Neuronal stem cell (in vitro differentiated cells): ENCODE measurements around the gene FLII. TPM values are rescaled to one million over a fixed set of nuclear protein-coding genes. Genes with fewer than 3 reads are reported as not detected.
"Not testable (repeated sequence)": the region's sequence is repeated elsewhere in the genome, so short reads cannot be mapped to it uniquely, and the experiment has no call there.

Experiments
- DNase-seq: peaks from one replicate; pipeline ENCODE4 v3.0.0-alpha.2; 2013; ENCODE audit warnings: low spot score
- H2AFZ ChIP-seq: one replicate; pipeline ENCODE4 v1.6.1; 2013; ENCODE audit warnings: mild to moderate bottlenecking, low read length, inconsistent platforms
- H2AK5ac ChIP-seq: 2 replicates; pipeline ENCODE4 v1.6.1; 2013; ENCODE audit warnings: low read depth, mild to moderate bottlenecking, inconsistent platforms, low read length, moderate library complexity, mixed read lengths
- H2BK120ac ChIP-seq: 2 replicates; pipeline ENCODE4 v1.6.1; 2013; ENCODE audit warnings: low read depth, mild to moderate bottlenecking, inconsistent platforms, low read length, moderate library complexity, mixed read lengths
- H2BK12ac ChIP-seq: one replicate; pipeline ENCODE4 v1.6.1; 2013; ENCODE audit warnings: low read length, inconsistent platforms
- H2BK15ac ChIP-seq: 2 replicates; pipeline ENCODE4 v1.6.1; 2013; ENCODE audit warnings: mild to moderate bottlenecking, low read length, inconsistent platforms, mixed read lengths
- H2BK5ac ChIP-seq: one replicate; pipeline ENCODE4 v1.6.1; 2013; ENCODE audit warnings: inconsistent platforms, mild to moderate bottlenecking, low read length, moderate library complexity
- H3K14ac ChIP-seq: one replicate; pipeline ENCODE4 v1.6.1; 2013; ENCODE audit warnings: low read length, inconsistent platforms
- H3K18ac ChIP-seq: 2 replicates; pipeline ENCODE4 v1.6.1; 2013; ENCODE audit warnings: low read length, inconsistent platforms
- H3K23ac ChIP-seq: 2 replicates; pipeline ENCODE4 v1.6.1; 2013; ENCODE audit warnings: low read depth, mild to moderate bottlenecking, mixed read lengths, low read length, inconsistent platforms; ENCODE audit not compliant: poor library complexity
- H3K27ac ChIP-seq: replicated peaks from 3 replicates; pipeline ENCODE4 v1.5.1; 2013; ENCODE audit warnings: low read length, inconsistent platforms
- H3K27me3 ChIP-seq, 3 experiments: 2 replicates each; pipeline ENCODE4 v1.6.1; 2013; ENCODE audit warnings: low read length in 3 of 3, mild to moderate bottlenecking in 2 of 3, inconsistent platforms in 1 of 3, low read depth in 1 of 3, mixed read lengths in 1 of 3, moderate library complexity in 1 of 3; ENCODE audit not compliant: control insufficient read depth in 3 of 3, insufficient read depth in 3 of 3
- H3K36me3 ChIP-seq, 2 donors: replicated peaks in 1 of 2; 2 replicates each; pipeline ENCODE4 v1.6.1; 2013; ENCODE audit warnings: low read length in 2 of 2; ENCODE audit not compliant: control insufficient read depth in 2 of 2, insufficient read depth in 2 of 2
- H3K4ac ChIP-seq: 2 replicates; pipeline ENCODE4 v1.6.1; 2013; ENCODE audit warnings: inconsistent platforms, mild to moderate bottlenecking, low read length, moderate library complexity
- H3K4me1 ChIP-seq, 2 donors: 1 replicate in 1 of 2; 2 replicates in 1 of 2; pipeline ENCODE4 v1.6.1; 2013; ENCODE audit warnings: low read length in 2 of 2, low read depth in 1 of 2; ENCODE audit not compliant: control insufficient read depth in 2 of 2, insufficient read depth in 1 of 2
- H3K4me2 ChIP-seq: one replicate; pipeline ENCODE4 v1.6.1; 2013; ENCODE audit warnings: mild to moderate bottlenecking, low read length, inconsistent platforms; ENCODE audit not compliant: insufficient read depth, poor library complexity, severe bottlenecking
- H3K4me3 ChIP-seq, 2 donors: 2 replicates each; pipeline ENCODE4 v1.5.1; 2013; ENCODE audit warnings: low read length in 2 of 2, mild to moderate bottlenecking in 2 of 2, inconsistent platforms in 1 of 2, moderate library complexity in 1 of 2
- H3K79me1 ChIP-seq: one replicate; pipeline ENCODE4 v1.6.1; 2013; ENCODE audit warnings: low read depth, mild to moderate bottlenecking, inconsistent platforms, low read length, moderate library complexity
- H3K9ac ChIP-seq: one replicate; pipeline ENCODE4 v1.6.1; 2013; ENCODE audit warnings: mild to moderate bottlenecking, low read depth, low read length, inconsistent platforms; ENCODE audit not compliant: poor library complexity
- H3K9me3 ChIP-seq, 2 donors: replicated peaks in 1 of 2; 2 replicates each; pipeline versions ENCODE3 to v1.6.1; 2013; ENCODE audit warnings: low read length in 2 of 2, mild to moderate bottlenecking in 2 of 2, inconsistent platforms in 1 of 2, low read depth in 1 of 2, mixed read lengths in 1 of 2, moderate library complexity in 1 of 2; ENCODE audit not compliant: control insufficient read depth in 2 of 2, insufficient read depth in 1 of 2
- H4K8ac ChIP-seq: one replicate; pipeline ENCODE4 v1.6.1; 2013; ENCODE audit warnings: low read depth, mild to moderate bottlenecking, inconsistent platforms, low read length, moderate library complexity
- H4K91ac ChIP-seq: one replicate; pipeline ENCODE4 v1.6.1; 2013; ENCODE audit warnings: low read length, low read depth, mild to moderate bottlenecking, inconsistent platforms; ENCODE audit not compliant: poor library complexity
- WGBS, 2 donors: extraction: QIAGEN DNeasy Blood & Tissue Kit; methylation state at CpG; one replicate each; pipeline ENCODE4 v1.1.7; 2013; ENCODE audit warnings: missing lambda C conversion rate in 2 of 2, mixed read lengths in 1 of 2; ENCODE audit not compliant: insufficient read length in 2 of 2, insufficient replicate concordance in 1 of 2; ENCODE audit errors: extremely low coverage in 2 of 2; 5-methylcytosine and 5-hydroxymethylcytosine counted together
- polyA plus RNA-seq, 2 experiments: library from polyadenylated mRNA; stranded (reverse); fragments of 200-250 nt; gene quantifications; one replicate each; pipeline ENCODE4 v1.2.3, GENCODE V29; 2013

FLII gene
- 127 TPM for polyA plus RNA-seq (2013, experiment 1 of 2)
- 124 TPM for polyA plus RNA-seq (2013, experiment 2 of 2)

DNA sequence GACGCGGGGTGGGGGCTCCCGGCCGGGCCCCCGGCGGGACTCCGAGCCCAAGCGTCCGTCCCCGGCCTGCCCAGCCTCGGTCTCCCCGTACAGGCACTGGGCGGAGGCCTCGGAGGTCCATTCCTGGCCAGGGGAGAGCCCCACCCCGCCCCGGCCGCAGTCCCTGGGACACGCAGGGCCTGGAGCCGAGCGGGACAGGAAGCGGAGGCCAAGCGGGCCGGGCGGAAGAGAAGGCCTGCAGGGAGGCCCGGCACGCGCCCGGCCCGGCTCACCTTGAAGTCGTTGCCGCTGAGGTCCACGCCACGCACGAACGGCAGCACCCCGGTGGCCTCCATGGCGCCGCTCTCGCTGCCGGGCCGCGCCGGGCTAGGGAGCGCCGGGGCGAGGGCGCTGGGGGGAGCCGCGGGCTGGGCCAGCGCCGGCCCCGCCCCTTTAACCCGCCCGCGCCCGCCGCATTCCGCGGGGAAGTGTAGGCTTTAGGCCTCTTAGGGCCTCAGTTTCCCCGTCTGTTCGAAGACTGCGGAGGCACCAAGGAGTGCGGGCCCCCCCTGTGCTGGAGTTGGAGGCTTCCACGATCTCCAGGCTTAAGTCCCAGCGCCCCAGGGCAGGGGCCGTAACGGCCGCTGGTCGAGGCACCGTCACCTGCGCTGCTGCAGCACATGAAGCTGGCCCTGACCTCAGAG, at the start of gene FLII:
TSS of gene FLII (minus strand) at position 383 of the 683 bp plus-strand sequence. CDS start at position 335, 48 bp downstream.
- H3K27ac ChIP-seq: peak within 1 kb of the TSS; percentile 85

DNA sequence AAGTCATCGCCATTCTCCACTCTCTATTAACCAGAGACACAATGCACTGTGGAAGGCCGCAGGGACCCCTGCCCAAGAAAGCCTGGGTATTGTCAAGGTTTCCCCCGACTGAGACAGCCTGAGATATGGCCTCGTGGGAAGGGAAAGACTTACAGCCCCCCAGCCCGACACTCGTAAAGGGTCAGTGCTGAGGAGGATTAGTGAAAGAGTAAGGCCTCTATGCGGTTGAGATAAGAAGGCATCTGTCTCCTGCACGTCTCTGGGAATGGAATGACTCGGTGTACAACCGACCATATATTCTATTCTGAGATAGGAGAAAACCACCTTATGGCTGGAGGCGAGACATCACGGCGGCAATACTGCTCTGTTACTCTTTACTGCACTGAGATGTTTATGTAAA, 44.7 kb upstream of the FLII start:
- H2BK120ac ChIP-seq, H3K4ac ChIP-seq, H3K4me3 ChIP-seq, H3K27me3 ChIP-seq, H3K14ac ChIP-seq, H3K27ac ChIP-seq, H4K91ac ChIP-seq, H3K18ac ChIP-seq, H3K4me1 ChIP-seq, H3K9me3 ChIP-seq, H3K9ac ChIP-seq, H2BK15ac ChIP-seq, H3K79me1 ChIP-seq, H2BK12ac ChIP-seq, H2AFZ ChIP-seq, H3K4me2 ChIP-seq, H2BK5ac ChIP-seq, H3K23ac ChIP-seq, H4K8ac ChIP-seq, DNase-seq, H2AK5ac ChIP-seq: not testable (repeated sequence)
- no CpG with 5 or more reads among the region's 13 CpGs for WGBS, 2 donors
- H3K36me3 ChIP-seq: peaks cover 47 to 91% of the 10 kb centered on the region in 2 donors

More for the DNA sequence above, at the start of gene FLII:
- no peak within 1 kb of the TSS for H3K4ac ChIP-seq
- peak within 1 kb of the TSS; percentile 95 for H3K18ac ChIP-seq
- peaks cover 20% of the 10 kb centered on the region for H3K79me1 ChIP-seq
- peak within 1 kb of the TSS; percentile 87 for H3K4me2 ChIP-seq
- H2BK5ac ChIP-seq: peak within 1 kb of the TSS; percentile 87
- H4K91ac ChIP-seq: peak within 1 kb of the TSS; percentile 85
- H3K27me3 ChIP-seq: peaks cover 0 to 2% (median 0%) of the 10 kb centered on the region in 3 experiments
- peak within 1 kb of the TSS; percentile 94 for H3K14ac ChIP-seq
- H3K4me1 ChIP-seq: peaks cover 12 to 21% of the 10 kb centered on the region in 2 donors
- peak within 1 kb of the TSS; percentile 96 for H2AFZ ChIP-seq
- no peaks in the 10 kb centered on the region for H3K9me3 ChIP-seq
- peak within 1 kb of the TSS; percentile 93 for H3K23ac ChIP-seq
- peak within 1 kb of the TSS; percentile 72 for H2BK120ac ChIP-seq
- H4K8ac ChIP-seq: peak within 1 kb of the TSS; percentile 92
- no CpG with 5 or more reads among the region's 71 CpGs for WGBS, 2 donors
- DNase-seq: peak; percentile 63
- H3K36me3 ChIP-seq: peaks cover 34 to 41% of the 10 kb centered on the region in 2 donors
- H2AK5ac ChIP-seq: peak within 1 kb of the TSS; percentile 75
- H2BK12ac ChIP-seq: peak within 1 kb of the TSS; percentile 22
- peak within 1 kb of the TSS; percentile 98 for H2BK15ac ChIP-seq
- H3K9ac ChIP-seq: peak within 1 kb of the TSS; percentile 92
- H3K4me3 ChIP-seq: peak within 1 kb of the TSS; percentile 86 to 98

DNA sequence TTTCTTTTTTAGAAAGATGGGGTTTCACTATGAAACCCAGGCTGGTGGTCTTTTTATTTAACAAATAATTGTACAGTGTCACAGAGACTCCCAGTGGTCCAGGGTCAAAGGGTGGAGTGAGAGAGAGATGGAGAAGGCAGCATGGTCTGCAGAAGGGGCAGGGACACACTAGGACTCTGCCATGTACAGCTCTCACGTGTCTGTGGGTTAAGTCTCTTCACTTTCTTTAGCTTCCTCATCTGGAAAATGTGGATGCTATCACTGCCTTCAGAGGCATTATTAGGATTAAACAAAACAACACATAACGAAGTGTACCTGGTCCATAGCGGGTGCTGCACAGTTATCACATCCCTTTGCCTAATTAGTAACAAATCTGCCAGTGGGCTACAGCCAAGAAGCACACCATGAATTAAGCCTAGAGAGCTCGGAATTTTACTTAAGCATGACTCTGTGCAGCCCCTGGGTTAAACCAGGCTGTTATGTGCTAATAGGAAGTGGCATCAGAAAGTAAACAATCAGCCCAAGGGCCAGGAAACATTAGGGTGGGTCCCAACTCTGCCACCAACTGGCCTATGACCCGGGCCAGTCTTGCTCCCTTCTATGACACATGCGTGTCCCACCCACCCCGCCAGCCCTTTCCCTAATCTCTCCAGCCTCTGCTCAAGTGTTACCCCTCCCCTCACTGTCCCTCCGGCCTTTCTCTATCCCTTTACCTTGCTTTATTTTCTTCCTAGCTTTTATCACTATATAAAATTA, 42.4 kb upstream of the FLII start:
- Histone ChIP-seq H3K23ac (no peak overlapping the region), H4K91ac (no peak overlapping the region), H3K14ac (no peak overlapping the region), H2BK15ac (no peak overlapping the region), H4K8ac (no peak overlapping the region), H3K27me3 (no peaks in the 10 kb centered on the region), H2AFZ (no peak overlapping the region), H3K18ac (no peak overlapping the region), H3K9ac (no peak overlapping the region), H3K27ac (no peak overlapping the region), H3K79me1 (no peaks in the 10 kb centered on the region), H2BK120ac (no peak overlapping the region), H2BK12ac (no peak overlapping the region), H3K4me3 (no peak overlapping the region), H2BK5ac (no peak overlapping the region), H3K4me2 (no peak overlapping the region), H3K9me3 (no peaks in the 10 kb centered on the region), H3K4me1 (no peaks in the 10 kb centered on the region), H3K4ac (no peak overlapping the region), H3K36me3 (peaks cover 40 to 82% of the 10 kb centered on the region in 2 donors), H2AK5ac (no peak overlapping the region)
- no CpG with 5 or more reads among the region's 8 CpGs for WGBS, 2 donors
- no peak for DNase-seq

DNA sequence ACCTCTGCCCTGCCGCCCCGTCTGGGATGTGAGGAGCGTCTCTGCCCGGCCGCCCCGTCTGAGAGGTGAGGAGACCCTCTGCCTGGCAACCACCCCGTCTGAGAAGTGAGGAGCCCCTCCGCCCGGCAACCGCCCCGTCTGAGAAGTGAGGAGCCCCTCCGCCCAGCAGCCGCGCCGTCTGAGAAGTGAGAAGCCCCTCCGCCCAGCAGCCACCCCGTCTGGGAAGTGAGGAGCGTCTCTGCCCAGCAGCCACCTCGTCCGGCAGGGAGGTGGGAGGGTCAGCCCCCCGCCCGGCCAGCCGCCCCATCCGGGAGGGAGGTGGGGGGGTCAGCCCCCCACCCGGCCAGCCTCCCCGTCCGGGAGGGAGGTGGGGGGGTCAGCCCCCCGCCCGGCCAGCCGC, 39.5 kb upstream of the FLII start:
- not testable (repeated sequence) for H3K27me3 ChIP-seq, H3K14ac ChIP-seq, H2AFZ ChIP-seq, H3K18ac ChIP-seq, DNase-seq, H3K4me2 ChIP-seq, H3K9me3 ChIP-seq, H2BK5ac ChIP-seq, H4K91ac ChIP-seq, H2BK12ac ChIP-seq, H2BK120ac ChIP-seq, H3K9ac ChIP-seq, H3K4ac ChIP-seq, H4K8ac ChIP-seq, H3K27ac ChIP-seq, H3K23ac ChIP-seq, H3K4me1 ChIP-seq, H2BK15ac ChIP-seq, H2AK5ac ChIP-seq, H3K4me3 ChIP-seq, H3K79me1 ChIP-seq
- peaks cover 34 to 83% of the 10 kb centered on the region in 2 donors for H3K36me3 ChIP-seq
- WGBS, 2 donors: no CpG with 5 or more reads among the region's 30 CpGs
